CD4-positive, CD25-positive, alpha-beta regulatory T cell (primary cell): ENCODE measurements around the gene GPRC6A. TPM values are rescaled to one million over a fixed set of nuclear protein-coding genes. Genes with fewer than 3 reads are reported as not detected.
"Not testable (repeated sequence)": the region's sequence is repeated elsewhere in the genome, so short reads cannot be mapped to it uniquely, and the experiment has no call there.

Experiments used
- ATAC-seq, 2 donors: fragments of 150-1000 bp; cut with Tn5 transposase; one replicate each; pipeline ENCODE4 v1.10.0; 2021; ENCODE audit warnings: low read depth in 2 of 2, moderate number of reproducible peaks in 2 of 2, moderate library complexity in 1 of 2
- DNase-seq, 3 donors: peaks; one replicate each; pipeline versions ENCODE4 v3.0.0 to v3.0.0-alpha.2; 2012 to 2022; ENCODE audit warnings: mixed read lengths in 1 of 3
- H3K27ac ChIP-seq: one replicate; pipeline ENCODE4 v1.7.0; 2013; ENCODE audit warnings: mild to moderate bottlenecking, low read length; ENCODE audit not compliant: insufficient read depth, poor library complexity, severe bottlenecking
- H3K27me3 ChIP-seq: one replicate; pipeline ENCODE4 v1.7.0; 2013; ENCODE audit warnings: low read length; ENCODE audit not compliant: control insufficient read depth, insufficient read depth
- H3K36me3 ChIP-seq: one replicate; pipeline ENCODE4 v1.7.0; 2013; ENCODE audit warnings: mild to moderate bottlenecking, low read length, moderate library complexity; ENCODE audit not compliant: control insufficient read depth, insufficient read depth
- H3K4me1 ChIP-seq: 2 replicates; pipeline ENCODE4 v1.7.0; 2013; ENCODE audit warnings: mild to moderate bottlenecking, low read length; ENCODE audit not compliant: insufficient read depth, control insufficient read depth, poor library complexity, severe bottlenecking
- H3K4me3 ChIP-seq: one replicate; pipeline ENCODE4 v1.7.0; 2013; ENCODE audit warnings: low read depth, mild to moderate bottlenecking, low read length, moderate library complexity
- H3K9me3 ChIP-seq, 2 experiments: 1 replicate in 1 of 2; 2 replicates in 1 of 2; pipeline ENCODE4 v1.7.0; 2013; ENCODE audit warnings: low read length in 2 of 2, mild to moderate bottlenecking in 1 of 2, moderate library complexity in 1 of 2; ENCODE audit not compliant: control insufficient read depth in 2 of 2
- H3K27ac Mint-ChIP-seq, 3 donors: one replicate each; pipeline ENCODE4 v1.8.0; 2020 to 2022; ENCODE audit warnings: mild to moderate bottlenecking in 3 of 3, mixed read lengths in 3 of 3, moderate library complexity in 2 of 3
- H3K27me3 Mint-ChIP-seq: one replicate; pipeline ENCODE4 v1.8.0; 2022; ENCODE audit warnings: mild to moderate bottlenecking, mixed read lengths
- H3K36me3 Mint-ChIP-seq: one replicate; pipeline ENCODE4 v1.8.0; 2020; ENCODE audit warnings: mixed read lengths
- H3K4me1 Mint-ChIP-seq, 4 donors: one replicate each; pipeline ENCODE4 v1.8.0; 2020 to 2022; ENCODE audit warnings: mixed read lengths in 4 of 4, mild to moderate bottlenecking in 1 of 4
- H3K4me3 Mint-ChIP-seq, 4 donors: one replicate each; pipeline ENCODE4 v1.8.0; 2020 to 2022; ENCODE audit warnings: mild to moderate bottlenecking in 4 of 4, mixed read lengths in 4 of 4, moderate library complexity in 3 of 4
- H3K9me3 Mint-ChIP-seq, 7 donors: one replicate each; pipeline ENCODE4 v1.8.0; 2020 to 2022; ENCODE audit warnings: mixed read lengths in 7 of 7, mild to moderate bottlenecking in 3 of 7, moderate library complexity in 2 of 7
- polyA plus RNA-seq, 4 donors: library from polyadenylated mRNA; unstranded; fragments of 300-500 nt; fragmentation: Illumina TruSeq; gene quantifications; one replicate each; pipeline ENCODE4 v1.2.3, GENCODE V29; 2021
- total RNA-seq: library from RNA; stranded (reverse); gene quantifications from one replicate; pipeline ENCODE4 v1.2.3, GENCODE V29; 2022

GPRC6A gene
- total and polyA plus RNA-seq, 5 donors from 2014 or later = not detected

DNA sequence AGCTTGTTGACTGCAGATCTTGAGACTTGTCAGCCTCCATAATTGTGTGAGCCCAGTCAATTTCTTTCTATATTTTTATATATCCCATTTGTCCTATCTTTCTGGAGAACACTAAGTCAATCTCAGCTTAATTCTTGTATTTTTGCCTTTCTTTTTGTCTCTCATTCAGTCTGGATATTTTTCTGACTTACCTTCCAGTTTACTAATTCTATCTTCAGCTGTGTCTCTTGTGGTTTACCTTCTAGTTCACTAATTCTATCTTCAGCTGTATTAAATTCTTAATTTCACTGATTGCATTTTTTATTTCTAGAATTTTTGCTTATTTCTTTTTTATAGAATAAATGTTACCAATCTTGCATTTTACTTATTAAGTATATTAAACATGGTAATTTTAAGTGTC, 30.4 kb upstream of the GPRC6A start:
- Mint-ChIP-seq H3K4me1 (no peaks in the 10 kb centered on the region), H3K4me3 (no peak overlapping the region), H3K27ac (no peak overlapping the region), H3K9me3 (peaks cover 1 to 32% (median 12%) of the 10 kb centered on the region in 7 donors), H3K36me3 (no peaks in the 10 kb centered on the region), H3K27me3 (peaks cover 4% of the 10 kb centered on the region)
- Histone ChIP-seq H3K27ac (no peak overlapping the region), H3K36me3 (no peaks in the 10 kb centered on the region), H3K4me3 (no peak overlapping the region), H3K4me1 (no peaks in the 10 kb centered on the region), H3K27me3 (no peaks in the 10 kb centered on the region), H3K9me3 (peaks cover 0 to 9% of the 10 kb centered on the region in 2 experiments)
- DNase-seq = no peak
- ATAC-seq = no peak

DNA sequence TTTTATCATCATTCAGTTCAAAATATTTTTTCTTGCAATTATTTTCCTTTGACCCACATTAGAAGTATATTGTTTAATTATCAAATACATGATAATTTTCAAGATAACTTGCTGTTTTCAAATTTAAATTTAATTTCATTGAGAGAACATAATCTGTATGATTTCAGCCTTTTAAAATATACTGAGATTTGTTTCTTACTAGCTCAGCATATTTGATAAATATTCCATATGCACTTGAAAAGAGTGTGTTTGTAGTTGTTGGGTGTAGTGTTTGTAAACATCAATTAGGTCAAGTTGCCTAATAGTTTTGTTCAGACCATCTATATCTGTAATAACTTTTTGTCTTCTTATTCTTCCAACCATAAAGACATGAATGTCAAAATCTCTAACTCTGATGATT, 29.2 kb upstream of the GPRC6A start:
- ATAC-seq = no peak

GRCh38 chr6:116847227-116847626, 18.3 kb upstream of the GPRC6A start:
- no peak overlapping the region for H3K27ac Mint-ChIP-seq
- DNase-seq (peak in 1 of 3 donors; percentile 11), ATAC-seq (no peak)
- peaks cover 0 to 4% (median 0%) of the 10 kb centered on the region in 7 donors for H3K9me3 Mint-ChIP-seq
- no peaks in the 10 kb centered on the region for H3K9me3 ChIP-seq
- H3K36me3 Mint-ChIP-seq = no peaks in the 10 kb centered on the region
- H3K4me1 Mint-ChIP-seq = no peaks in the 10 kb centered on the region
- H3K27me3 ChIP-seq = no peaks in the 10 kb centered on the region
- H3K27ac ChIP-seq = no peak overlapping the region
- no peaks in the 10 kb centered on the region for H3K4me1 ChIP-seq
- H3K27me3 Mint-ChIP-seq = no peaks in the 10 kb centered on the region
- H3K36me3 ChIP-seq = no peaks in the 10 kb centered on the region
- no peak overlapping the region for H3K4me3 Mint-ChIP-seq
- no peak overlapping the region for H3K4me3 ChIP-seq

More for the DNA sequence above, 29.2 kb upstream of the GPRC6A start:
- Mint-ChIP-seq H3K27me3 (peaks cover 4% of the 10 kb centered on the region), H3K4me3 (no peak overlapping the region), H3K9me3 (peaks cover 1 to 37% (median 13%) of the 10 kb centered on the region in 7 donors), H3K4me1 (no peaks in the 10 kb centered on the region), H3K27ac (no peak overlapping the region), H3K36me3 (no peaks in the 10 kb centered on the region)
- Histone ChIP-seq H3K27ac (no peak overlapping the region), H3K4me1 (no peaks in the 10 kb centered on the region), H3K36me3 (no peaks in the 10 kb centered on the region), H3K9me3 (peaks cover 0 to 9% of the 10 kb centered on the region in 2 experiments), H3K4me3 (no peak overlapping the region), H3K27me3 (no peaks in the 10 kb centered on the region)
- DNase-seq = no peak

DNA sequence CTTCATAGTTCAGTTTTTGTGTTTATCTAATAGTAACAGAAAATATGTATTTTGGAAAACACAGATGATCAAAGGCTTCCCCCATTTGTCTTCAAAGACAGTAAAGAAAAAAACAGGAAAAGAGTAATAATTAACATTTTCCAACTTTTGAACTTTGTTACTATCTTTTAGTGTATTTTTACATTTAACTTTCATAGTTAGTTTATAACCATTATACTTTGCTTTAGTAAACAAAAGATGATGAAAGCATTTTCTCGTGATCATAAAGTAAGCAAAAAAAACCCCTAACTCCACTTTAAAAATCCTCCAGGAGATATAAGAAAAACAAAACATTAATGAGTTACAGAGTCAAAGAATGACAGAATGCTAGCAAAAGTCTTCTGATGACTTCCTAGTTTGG, 13.6 kb upstream of the GPRC6A start:
- H3K4me3 ChIP-seq = no peak overlapping the region
- H3K9me3 ChIP-seq = no peaks in the 10 kb centered on the region
- no peak for ATAC-seq
- H3K4me1 Mint-ChIP-seq = no peaks in the 10 kb centered on the region
- H3K4me1 ChIP-seq = no peaks in the 10 kb centered on the region
- H3K36me3 ChIP-seq = no peaks in the 10 kb centered on the region
- H3K27me3 ChIP-seq = no peaks in the 10 kb centered on the region
- H3K9me3 Mint-ChIP-seq = peaks cover 0 to 7% (median 0%) of the 10 kb centered on the region in 7 donors
- H3K27ac ChIP-seq = no peak overlapping the region
- no peak overlapping the region for H3K4me3 Mint-ChIP-seq
- H3K36me3 Mint-ChIP-seq = no peaks in the 10 kb centered on the region
- DNase-seq = no peak
- H3K27ac Mint-ChIP-seq = no peak overlapping the region
- H3K27me3 Mint-ChIP-seq = no peaks in the 10 kb centered on the region

- H3K4me1 Mint-ChIP-seq = no peaks in the 10 kb centered on the region
- no peaks in the 10 kb centered on the region for H3K4me1 ChIP-seq
- H3K4me3 ChIP-seq = no peak overlapping the region
- no peak overlapping the region for H3K27ac Mint-ChIP-seq
- peaks cover 0 to 2% of the 10 kb centered on the region in 2 experiments for H3K9me3 ChIP-seq
- H3K9me3 Mint-ChIP-seq = peaks cover 0 to 7% (median 1%) of the 10 kb centered on the region in 7 donors
- H3K4me3 Mint-ChIP-seq = no peak overlapping the region
- no peaks in the 10 kb centered on the region for H3K27me3 Mint-ChIP-seq
- no peaks in the 10 kb centered on the region for H3K27me3 ChIP-seq
- H3K36me3 ChIP-seq = no peaks in the 10 kb centered on the region
- ATAC-seq = no peak
- no peak for DNase-seq
- H3K27ac ChIP-seq = no peak overlapping the region
- no peaks in the 10 kb centered on the region for H3K36me3 Mint-ChIP-seq
Measured at GRCh38 chr6:116840091-116840490, 11.2 kb upstream of the GPRC6A start.

- H3K9me3 ChIP-seq = peaks cover 0 to 2% of the 10 kb centered on the region in 2 experiments
- H3K36me3 Mint-ChIP-seq = no peaks in the 10 kb centered on the region
- H3K4me1 Mint-ChIP-seq = no peaks in the 10 kb centered on the region
Measured at GRCh38 chr6:116836606-116837342, 7.9 kb upstream of the GPRC6A start.

GRCh38 chr6:116834526-116834925, 5.6 kb upstream of the GPRC6A start:
- H3K9me3 ChIP-seq, H3K4me1 Mint-ChIP-seq, H3K36me3 Mint-ChIP-seq, H3K27ac ChIP-seq, ATAC-seq, H3K36me3 ChIP-seq, H3K27ac Mint-ChIP-seq, H3K9me3 Mint-ChIP-seq, H3K4me3 Mint-ChIP-seq, H3K27me3 Mint-ChIP-seq, DNase-seq, H3K4me3 ChIP-seq, H3K4me1 ChIP-seq, H3K27me3 ChIP-seq: not testable (repeated sequence)

More at GRCh38 chr6:116836606-116837342, 7.9 kb upstream of the GPRC6A start:
- no peak for ATAC-seq
- Mint-ChIP-seq H3K27me3 (no peaks in the 10 kb centered on the region), H3K27ac (no peak overlapping the region), H3K9me3 (peaks cover 0 to 7% (median 1%) of the 10 kb centered on the region in 7 donors), H3K4me3 (no peak overlapping the region)
- Histone ChIP-seq H3K4me1 (no peaks in the 10 kb centered on the region), H3K27me3 (no peaks in the 10 kb centered on the region), H3K27ac (no peak overlapping the region), H3K36me3 (no peaks in the 10 kb centered on the region), H3K4me3 (no peak overlapping the region)
- no peak for DNase-seq
